ENCODE data around the gene PDX1. TPM values are rescaled to one million over a fixed set of nuclear protein-coding genes. Genes with fewer than 3 reads are reported as not detected.

PDX1 gene
- total and polyA plus RNA-seq, 9 of the 15 experiments (the other 6 are each of a cell fraction or from before 2014, with no cell fraction given), result not detected

GRCh38 chr13:27925220-27925991 is 5.6 kb downstream of the PDX1 start:
- H3K4me3 ChIP-seq, result no peak overlapping the region
- DNase-seq (ENCODE audit: extremely low read depth in 1 of 4, low spot score in 3 of 4), result no peak
- no peaks in the 10 kb centered on the region for H3K9me1 ChIP-seq (ENCODE audit: control insufficient read depth, insufficient read depth, low read length)
- no peak overlapping the region for H3K9ac ChIP-seq (ENCODE audit: insufficient read depth in 1 of 2, low read depth in 2 of 2, low read length in 2 of 2)
- BruUV-seq (replicated peaks), result no TSS peak
- no peak overlapping the region for H2AFZ ChIP-seq (ENCODE audit: low read depth, low read length)
- CTCF ChIA-PET (ENCODE audit: low intra/inter-chr PET ratio), result no interaction called here
- no peaks in the 10 kb centered on the region for H3K79me2 ChIP-seq (ENCODE audit: control insufficient read depth, insufficient read depth, low read length)
- H3K4me2 ChIP-seq (ENCODE audit: insufficient read depth, low read length), result no peak overlapping the region
- TF ChIP-seq POLR2AphosphoS2 (IDR thresholded peaks at IDR 0.05; ENCODE audit: low read length) (no peak), ERF (CRISPR knock-in tag; IDR thresholded peaks at IDR 0.05) (no peak), FOS (IDR thresholded peaks at IDR 0.05; ENCODE audit: extremely low read depth, insufficient read length) (no peak), HMGXB4 (CRISPR knock-in tag; IDR thresholded peaks at IDR 0.05) (no peak), RAD21 (CRISPR knock-in tag; conservative IDR thresholded peaks at IDR 0.05 in 1 of 2, IDR thresholded peaks at IDR 0.05 in 1 of 2) (no peak), ARHGAP35 (IDR thresholded peaks at IDR 0.05; ENCODE audit: partially characterized antibody) (no peak), FOXP4 (CRISPR knock-in tag; IDR thresholded peaks at IDR 0.05; ENCODE audit: borderline replicate concordance) (no peak)
- TF ChIP-seq, protein P1, sequence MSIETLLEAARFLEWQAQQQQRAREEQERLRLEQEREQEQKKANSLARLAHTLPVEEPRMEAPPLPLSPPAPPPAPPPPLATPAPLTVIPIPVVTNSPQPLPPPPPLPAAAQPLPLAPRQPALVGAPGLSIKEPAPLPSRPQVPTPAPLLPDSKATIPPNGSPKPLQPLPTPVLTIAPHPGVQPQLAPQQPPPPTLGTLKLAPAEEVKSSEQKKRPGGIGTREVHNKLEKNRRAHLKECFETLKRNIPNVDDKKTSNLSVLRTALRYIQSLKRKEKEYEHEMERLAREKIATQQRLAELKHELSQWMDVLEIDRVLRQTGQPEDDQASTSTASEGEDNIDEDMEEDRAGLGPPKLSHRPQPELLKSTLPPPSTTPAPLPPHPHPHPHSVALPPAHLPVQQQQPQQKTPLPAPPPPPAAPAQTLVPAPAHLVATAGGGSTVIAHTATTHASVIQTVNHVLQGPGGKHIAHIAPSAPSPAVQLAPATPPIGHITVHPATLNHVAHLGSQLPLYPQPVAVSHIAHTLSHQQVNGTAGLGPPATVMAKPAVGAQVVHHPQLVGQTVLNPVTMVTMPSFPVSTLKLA (conservative IDR thresholded peaks at IDR 0.05), result no peak
- TF ChIP-seq, protein P2, sequence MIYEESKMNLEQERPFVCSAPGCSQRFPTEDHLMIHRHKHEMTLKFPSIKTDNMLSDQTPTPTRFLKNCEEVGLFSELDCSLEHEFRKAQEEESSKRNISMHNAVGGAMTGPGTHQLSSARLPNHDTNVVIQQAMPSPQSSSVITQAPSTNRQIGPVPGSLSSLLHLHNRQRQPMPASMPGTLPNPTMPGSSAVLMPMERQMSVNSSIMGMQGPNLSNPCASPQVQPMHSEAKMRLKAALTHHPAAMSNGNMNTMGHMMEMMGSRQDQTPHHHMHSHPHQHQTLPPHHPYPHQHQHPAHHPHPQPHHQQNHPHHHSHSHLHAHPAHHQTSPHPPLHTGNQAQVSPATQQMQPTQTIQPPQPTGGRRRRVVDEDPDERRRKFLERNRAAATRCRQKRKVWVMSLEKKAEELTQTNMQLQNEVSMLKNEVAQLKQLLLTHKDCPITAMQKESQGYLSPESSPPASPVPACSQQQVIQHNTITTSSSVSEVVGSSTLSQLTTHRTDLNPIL (CRISPR knock-in tag; IDR thresholded peaks at IDR 0.05), result no peak
- no peaks in the 10 kb centered on the region for H3K36me3 ChIP-seq (ENCODE audit: control insufficient read depth, insufficient read depth, low read length)
- POLR2A ChIA-PET, result interaction anchor here (1.1 kb wide), 1 partner anchor 9 kb away, joined by 3 read pairs; no protein-coding TSS in a partner anchor
- no peaks in the 10 kb centered on the region for H4K20me1 ChIP-seq (replicated peaks; ENCODE audit: control insufficient read depth, insufficient read depth, low read length)
- in situ Hi-C loops (cut with MboI) (no loop called here), intact Hi-C loops (cut with micrococcal nuclease) (no loop called here)
- no peak for FAIRE-seq
- H3K4me1 ChIP-seq (replicated peaks in 1 of 2; ENCODE audit: control insufficient read depth in 2 of 2, insufficient read depth in 2 of 2, low read length in 2 of 2), result peaks cover 0 to under 1% of the 10 kb centered on the region in 2 experiments; a peak in 2 of 5 replicates
- ATAC-seq, result no peak
- H3K9me3 ChIP-seq (replicated peaks; ENCODE audit: control insufficient read depth, insufficient read depth, low read depth, low read length), result no peaks in the 10 kb centered on the region
- no peak overlapping the region for H3K27ac ChIP-seq (ENCODE audit: extremely low read depth, low read depth, low read length)
- H3K27me3 ChIP-seq (ENCODE audit: control insufficient read depth in 2 of 2, insufficient read depth in 2 of 2, low read length in 2 of 2), result peaks cover 2 to 61% of the 10 kb centered on the region in 2 experiments; a peak in 4 of 5 replicates
- WGBS (ENCODE audit: insufficient coverage, low coverage, missing lambda C conversion rate), result 6% methylated on average over 7 of the region's 9 CpGs

Measured in K562 (cell line).